ENCODE data around the gene PLA2G4E.

DNA sequence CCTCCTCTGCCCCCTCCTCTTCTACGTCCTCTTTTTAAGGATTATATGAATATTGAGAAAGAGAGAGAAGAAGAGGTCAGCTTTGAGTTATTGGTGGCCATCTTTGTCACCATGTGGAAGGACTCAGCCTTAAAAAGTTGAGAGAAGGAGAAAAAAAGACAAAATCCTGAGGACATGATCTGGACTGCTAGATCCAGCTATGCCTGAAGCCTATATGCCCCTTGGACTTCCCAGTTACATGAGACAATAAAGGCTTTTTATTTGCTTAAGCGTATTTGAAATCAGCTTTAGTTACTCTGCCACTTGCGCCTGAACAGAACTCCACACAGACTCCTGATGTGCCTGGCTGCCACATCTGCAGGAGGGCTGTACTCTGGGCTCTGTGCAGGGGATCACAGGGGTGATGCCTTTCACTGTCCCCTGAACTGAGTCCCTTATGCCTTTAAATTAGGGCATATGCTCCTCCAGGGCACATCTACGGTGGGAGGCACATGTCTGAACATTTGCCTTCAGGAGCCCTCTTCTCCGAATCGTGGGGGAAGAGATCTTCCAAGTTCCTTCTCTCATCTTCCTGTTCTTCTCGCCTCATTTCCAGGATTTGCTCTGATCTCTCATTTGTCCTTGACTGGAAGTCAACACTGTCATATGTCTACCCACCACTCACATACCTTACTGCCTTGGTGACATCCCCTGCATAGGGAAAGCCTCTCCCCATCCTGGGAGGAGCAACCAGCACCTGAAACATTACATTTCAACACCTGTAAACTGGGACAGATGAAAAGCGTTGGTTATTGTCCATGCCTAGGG is 14.0 kb upstream of the PLA2G4E start:
- no peak for TF ChIP-seq SUZ12 (IDR thresholded peaks at IDR 0.05; ENCODE audit: extremely low read depth, insufficient read depth, insufficient read length)
- no peak for TF ChIP-seq YY1 (IDR thresholded peaks at IDR 0.05; ENCODE audit: insufficient read depth, insufficient read length)

Data from NT2/D1 (cell line).